CD14-positive monocyte (primary cell): ENCODE measurements around the gene RIPOR3. TPM values are rescaled to one million over a fixed set of nuclear protein-coding genes. Genes with fewer than 3 reads are reported as not detected.

Experiments used
- DNase-seq, 3 donors: peaks; one replicate each; pipeline ENCODE4 v3.0.0-alpha.2; 2011 to 2022
- H2AFZ ChIP-seq: 2 replicates; pipeline ENCODE4 v1.6.0; 2012; ENCODE audit warnings: mild to moderate bottlenecking, low read depth, low read length, inconsistent platforms; ENCODE audit not compliant: insufficient read depth, poor library complexity, severe bottlenecking
- H3K27ac ChIP-seq, 2 donors: 1 replicate in 1 of 2; 2 replicates in 1 of 2; pipeline ENCODE4 v1.5.1; 2012 to 2013; ENCODE audit warnings: low read length in 2 of 2, control low read depth in 1 of 2, inconsistent platforms in 1 of 2, low read depth in 1 of 2, mild to moderate bottlenecking in 1 of 2
- H3K27me3 ChIP-seq, 2 donors: one replicate each; pipeline versions ENCODE4 v1.6.0 to v1.6.1; 2011 to 2013; ENCODE audit warnings: low read length in 2 of 2; ENCODE audit not compliant: control insufficient read depth in 2 of 2, insufficient read depth in 2 of 2
- H3K36me3 ChIP-seq, 2 donors: replicated peaks in 1 of 2; 1 replicate in 1 of 2; 2 replicates in 1 of 2; pipeline versions ENCODE4 v1.5.1 to v1.6.1; 2012 to 2013; ENCODE audit warnings: low read length in 2 of 2, control low read depth in 1 of 2, inconsistent platforms in 1 of 2, mild to moderate bottlenecking in 1 of 2; ENCODE audit not compliant: insufficient read depth in 2 of 2, control insufficient read depth in 1 of 2
- H3K4me1 ChIP-seq, 2 donors: 1 replicate in 1 of 2; 2 replicates in 1 of 2; pipeline versions ENCODE4 v1.5.1 to v1.6.1; 2012 to 2013; ENCODE audit warnings: low read length in 2 of 2, control low read depth in 1 of 2, inconsistent platforms in 1 of 2, mild to moderate bottlenecking in 1 of 2, moderate library complexity in 1 of 2; ENCODE audit not compliant: insufficient read depth in 2 of 2, control insufficient read depth in 1 of 2
- H3K4me2 ChIP-seq: replicated peaks from 2 replicates; pipeline ENCODE3; 2012; ENCODE audit warnings: low read length, moderate library complexity, mild to moderate bottlenecking; ENCODE audit not compliant: poor library complexity, severe bottlenecking; ENCODE audit errors: extremely low read depth
- H3K4me3 ChIP-seq, 3 experiments: fragments of 200-600 bp in 1 of 3; sonication (generic) in 1 of 3; replicated peaks in 1 of 3; 1 replicate in 2 of 3; 2 replicates in 1 of 3; pipeline ENCODE4 v1.5.1; 2011 to 2013; ENCODE audit warnings: low read length in 3 of 3, mild to moderate bottlenecking in 3 of 3, control low read depth in 2 of 3, low read depth in 2 of 3, inconsistent platforms in 1 of 3, moderate library complexity in 1 of 3
- H3K79me2 ChIP-seq: 2 replicates; pipeline ENCODE4 v1.6.0; 2012; ENCODE audit warnings: mild to moderate bottlenecking, control low read depth, inconsistent platforms, low read length, moderate library complexity; ENCODE audit not compliant: insufficient read depth
- H3K9ac ChIP-seq: 2 replicates; pipeline ENCODE4 v1.6.0; 2017; ENCODE audit warnings: low read length, mild to moderate bottlenecking; ENCODE audit not compliant: insufficient read depth, poor library complexity, severe bottlenecking
- H3K9me3 ChIP-seq, 2 donors: replicated peaks in 1 of 2; 1 replicate in 1 of 2; 2 replicates in 1 of 2; pipeline versions ENCODE4 v1.5.1 to v1.6.1; 2012 to 2013; ENCODE audit warnings: low read length in 2 of 2, control low read depth in 1 of 2; ENCODE audit not compliant: control insufficient read depth in 1 of 2, insufficient read depth in 1 of 2
- H4K20me1 ChIP-seq: 2 replicates; pipeline ENCODE4 v1.6.0; 2012; ENCODE audit warnings: mild to moderate bottlenecking, low read length, control low read depth, moderate library complexity; ENCODE audit not compliant: insufficient read depth
- H3K27ac Mint-ChIP-seq, 7 donors: one replicate each; pipeline ENCODE4 v1.8.0; 2020; ENCODE audit warnings: mild to moderate bottlenecking in 7 of 7, mixed read lengths in 7 of 7, moderate library complexity in 6 of 7, inconsistent platforms in 2 of 7
- H3K27me3 Mint-ChIP-seq, 3 donors: one replicate each; pipeline ENCODE4 v1.8.0; 2021 to 2022; ENCODE audit warnings: low read depth in 3 of 3, mild to moderate bottlenecking in 3 of 3, mixed read lengths in 3 of 3, moderate library complexity in 3 of 3, inconsistent platforms in 1 of 3
- H3K36me3 Mint-ChIP-seq, 2 donors: one replicate each; pipeline ENCODE4 v1.8.0; 2020; ENCODE audit warnings: mixed read lengths in 2 of 2, inconsistent platforms in 1 of 2, mild to moderate bottlenecking in 1 of 2
- H3K4me1 Mint-ChIP-seq: one replicate; pipeline ENCODE4 v1.8.0; 2020; ENCODE audit warnings: mild to moderate bottlenecking, mixed read lengths
- H3K4me3 Mint-ChIP-seq, 2 donors: one replicate each; pipeline ENCODE4 v1.8.0; 2020; ENCODE audit warnings: mild to moderate bottlenecking in 2 of 2, mixed read lengths in 2 of 2, moderate library complexity in 1 of 2
- H3K9me3 Mint-ChIP-seq, 7 donors: one replicate each; pipeline ENCODE4 v1.8.0; 2020 to 2022; ENCODE audit warnings: mixed read lengths in 7 of 7, mild to moderate bottlenecking in 6 of 7, moderate library complexity in 6 of 7, inconsistent platforms in 2 of 7
- WGBS: methylation state at CpG from one replicate; pipeline ENCODE4 v1.1.5; 2013; ENCODE audit warnings: missing lambda C conversion rate; ENCODE audit not compliant: insufficient coverage; 5-methylcytosine and 5-hydroxymethylcytosine counted together
- intact Hi-C, 2 donors: fragments of 100-400 bp; cut with micrococcal nuclease; formaldehyde crosslinking; loops; one replicate each; pipeline versions ENCODE4 v1.15.0 to v1.15.1; 2023
- polyA plus RNA-seq, 3 donors: library from polyadenylated mRNA; depleted of rRNA in 1 of 3; unstranded in 2 of 3; stranded (reverse) in 1 of 3; fragments of 300-500 nt in 2 of 3; fragments of >200 nt in 1 of 3; fragmentation: Illumina TruSeq in 2 of 3; gene quantifications; 1 replicate in 2 of 3; 2 replicates in 1 of 3; pipeline ENCODE4 v1.2.3, GENCODE V29; 2012 to 2021
- TF ChIP-seq, protein P1 (sequence below): fragments of 200-600 bp; IDR thresholded peaks from one replicate; pipeline ENCODE4 v1.8.0; 2022; ENCODE audit warnings: antibody characterized with exemption, mild to moderate bottlenecking

Gene RIPOR3
- polyA plus RNA-seq, 3 donors, result not detected

DNA sequence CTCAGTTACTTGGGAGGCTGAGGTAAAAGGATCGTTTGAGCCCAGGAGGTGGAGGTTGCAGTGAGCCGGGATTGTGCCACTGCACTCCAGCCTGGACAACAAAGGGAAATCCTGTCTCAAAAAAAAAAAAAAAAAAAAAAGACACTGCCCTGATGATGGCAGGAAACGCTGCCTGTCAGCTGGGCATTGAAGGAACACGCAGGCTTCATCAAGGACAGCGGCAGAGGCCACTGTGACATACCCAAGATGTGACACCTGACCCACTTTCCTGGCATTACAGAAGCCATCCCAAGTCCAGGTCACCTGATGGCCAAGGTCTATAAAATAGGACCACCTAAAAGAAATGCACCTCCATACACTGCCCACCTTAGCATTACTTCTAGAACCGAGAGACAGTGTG is 75.9 kb downstream of the RIPOR3 start:
- H2AFZ ChIP-seq, result no peak overlapping the region
- no peak overlapping the region for H3K4me2 ChIP-seq
- H3K4me1 Mint-ChIP-seq, result no peaks in the 10 kb centered on the region
- no peaks in the 10 kb centered on the region for H3K79me2 ChIP-seq
- DNase-seq, result no peak
- H3K36me3 ChIP-seq, result no peaks in the 10 kb centered on the region
- peaks cover 0 to 7% (median 4%) of the 10 kb centered on the region in 3 donors for H3K27me3 Mint-ChIP-seq
- H3K9me3 ChIP-seq, result no peaks in the 10 kb centered on the region
- H3K27ac ChIP-seq, result no peak overlapping the region
- no peaks in the 10 kb centered on the region for H4K20me1 ChIP-seq
- no peak overlapping the region for H3K27ac Mint-ChIP-seq
- TF ChIP-seq, protein P1, sequence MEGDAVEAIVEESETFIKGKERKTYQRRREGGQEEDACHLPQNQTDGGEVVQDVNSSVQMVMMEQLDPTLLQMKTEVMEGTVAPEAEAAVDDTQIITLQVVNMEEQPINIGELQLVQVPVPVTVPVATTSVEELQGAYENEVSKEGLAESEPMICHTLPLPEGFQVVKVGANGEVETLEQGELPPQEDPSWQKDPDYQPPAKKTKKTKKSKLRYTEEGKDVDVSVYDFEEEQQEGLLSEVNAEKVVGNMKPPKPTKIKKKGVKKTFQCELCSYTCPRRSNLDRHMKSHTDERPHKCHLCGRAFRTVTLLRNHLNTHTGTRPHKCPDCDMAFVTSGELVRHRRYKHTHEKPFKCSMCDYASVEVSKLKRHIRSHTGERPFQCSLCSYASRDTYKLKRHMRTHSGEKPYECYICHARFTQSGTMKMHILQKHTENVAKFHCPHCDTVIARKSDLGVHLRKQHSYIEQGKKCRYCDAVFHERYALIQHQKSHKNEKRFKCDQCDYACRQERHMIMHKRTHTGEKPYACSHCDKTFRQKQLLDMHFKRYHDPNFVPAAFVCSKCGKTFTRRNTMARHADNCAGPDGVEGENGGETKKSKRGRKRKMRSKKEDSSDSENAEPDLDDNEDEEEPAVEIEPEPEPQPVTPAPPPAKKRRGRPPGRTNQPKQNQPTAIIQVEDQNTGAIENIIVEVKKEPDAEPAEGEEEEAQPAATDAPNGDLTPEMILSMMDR, result no peak
- H3K4me3 Mint-ChIP-seq, result no peak overlapping the region
- H3K36me3 Mint-ChIP-seq, result no peaks in the 10 kb centered on the region
- 100% methylated on average over 4 of the region's 6 CpGs for WGBS
- intact Hi-C loops, result no loop called here
- no peaks in the 10 kb centered on the region for H3K27me3 ChIP-seq
- no peaks in the 10 kb centered on the region for H3K4me1 ChIP-seq
- peaks cover 0 to 6% (median 0%) of the 10 kb centered on the region in 7 donors for H3K9me3 Mint-ChIP-seq
- H3K4me3 ChIP-seq, result no peak overlapping the region
- no peak overlapping the region for H3K9ac ChIP-seq

DNA sequence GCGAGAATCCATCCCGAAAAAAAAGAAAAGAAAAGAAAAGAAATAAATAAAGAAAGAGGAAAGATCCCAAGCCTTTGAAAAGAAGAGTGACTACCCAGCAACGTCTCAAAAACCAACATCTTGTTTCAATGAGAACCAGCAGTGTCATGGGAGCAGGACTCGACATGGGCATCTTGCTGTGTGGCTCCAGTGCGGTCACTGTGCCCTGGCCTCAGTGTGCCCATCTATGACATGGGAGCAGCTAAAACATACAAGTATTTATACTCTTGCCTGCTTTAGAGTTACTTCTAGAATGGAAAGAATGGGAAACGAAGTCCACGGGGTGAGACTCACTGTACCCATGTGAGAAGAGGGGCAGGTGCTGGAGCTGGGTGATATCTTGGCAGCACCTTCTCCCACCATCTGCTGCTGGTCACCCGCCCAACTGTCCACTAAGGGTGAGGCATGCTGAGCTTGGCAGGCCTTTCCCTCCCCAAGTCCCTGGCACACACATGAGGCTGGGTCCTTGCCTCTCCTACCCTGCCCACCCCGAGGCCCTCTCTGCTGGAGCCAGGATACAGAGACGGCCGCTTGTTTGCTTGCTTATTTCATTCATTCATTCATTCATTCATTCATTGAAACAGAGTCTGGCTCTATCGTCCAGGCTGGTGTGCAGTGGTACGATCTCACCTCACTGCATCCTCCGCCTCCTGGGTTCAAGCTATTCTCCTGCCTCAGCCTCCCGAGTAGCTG is 77.7 kb downstream of the RIPOR3 start:
- H3K27ac ChIP-seq, result no peak overlapping the region
- no peaks in the 10 kb centered on the region for H3K36me3 ChIP-seq
- Mint-ChIP-seq H3K4me1 (no peaks in the 10 kb centered on the region), H3K9me3 (no peaks in the 10 kb centered on the region), H3K27ac (no peak overlapping the region), H3K36me3 (no peaks in the 10 kb centered on the region), H3K4me3 (no peak overlapping the region), H3K27me3 (peaks cover 0 to 7% (median 1%) of the 10 kb centered on the region in 3 donors)
- no peak overlapping the region for H3K4me2 ChIP-seq
- no peaks in the 10 kb centered on the region for H4K20me1 ChIP-seq
- H3K27me3 ChIP-seq, result no peaks in the 10 kb centered on the region
- DNase-seq, result no peak
- no peaks in the 10 kb centered on the region for H3K9me3 ChIP-seq
- no peak overlapping the region for H3K9ac ChIP-seq
- no peak overlapping the region for H3K4me3 ChIP-seq
- TF ChIP-seq, protein P1, result no peak
- no peak overlapping the region for H2AFZ ChIP-seq
- no peaks in the 10 kb centered on the region for H3K4me1 ChIP-seq
- no peaks in the 10 kb centered on the region for H3K79me2 ChIP-seq
- intact Hi-C loops, result no loop called here
- 94% methylated on average over 10 of the region's 15 CpGs for WGBS
